GM21515 (cell line): Measurements from ENCODE around the gene LAMA2.
"Not testable (repeated sequence)": the region's sequence is repeated elsewhere in the genome, so short reads cannot be mapped to it uniquely, and the experiment has no call there.

ENCODE experiments used
- ATAC-seq: cut with Tn5 transposase; IDR thresholded peaks from one replicate; pipeline ENCODE4 v1.9.1; 2021; ENCODE audit not compliant: unreplicated experiment

Gene LAMA2

DNA sequence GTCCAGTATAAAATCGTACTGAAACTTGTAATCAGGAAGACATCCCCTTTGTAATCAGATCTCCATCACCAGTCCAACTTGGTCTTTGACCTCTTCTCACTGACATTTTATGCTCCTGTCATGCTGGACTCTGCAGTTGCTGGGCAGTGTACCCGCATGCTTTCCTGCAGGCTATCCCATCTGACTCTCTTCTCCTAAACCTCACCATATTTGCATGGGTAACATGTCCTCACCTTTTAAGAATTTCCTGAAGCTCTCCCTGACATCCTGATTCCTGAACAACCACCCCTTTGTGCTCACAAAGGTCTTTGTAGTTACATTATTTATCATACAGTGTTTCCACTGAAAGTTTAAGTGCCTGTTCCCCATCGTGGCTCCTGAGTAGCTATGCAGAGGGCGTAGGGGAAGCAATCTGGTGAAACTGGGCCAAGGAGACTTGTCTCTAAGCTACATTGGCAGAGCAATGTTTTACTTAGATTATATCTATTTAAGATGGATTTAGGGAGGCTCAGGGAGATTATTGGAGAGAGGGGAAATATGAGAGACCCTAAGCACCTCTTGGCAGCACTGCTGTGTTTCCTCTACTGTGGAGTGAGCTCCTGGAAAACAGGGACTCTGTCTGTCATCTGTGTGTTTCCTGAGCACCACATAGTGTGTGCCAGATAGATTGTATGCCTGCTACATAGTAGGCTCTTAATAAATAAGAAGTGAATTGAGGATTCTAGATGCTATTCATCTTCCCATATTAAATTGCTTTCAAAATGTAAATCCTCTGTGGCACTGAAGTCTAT, 124.0 kb downstream of the LAMA2 start:
- ATAC-seq, result no peak

GRCh38 chr6:129007701-129008373, 124.9 kb downstream of the LAMA2 start:
- ATAC-seq, result no peak

GRCh38 chr6:129008591-129008990, 125.7 kb downstream of the LAMA2 start:
- no peak for ATAC-seq

- ATAC-seq, result no peak
Measured at GRCh38 chr6:129009851-129010250, 126.9 kb downstream of the LAMA2 start.

DNA sequence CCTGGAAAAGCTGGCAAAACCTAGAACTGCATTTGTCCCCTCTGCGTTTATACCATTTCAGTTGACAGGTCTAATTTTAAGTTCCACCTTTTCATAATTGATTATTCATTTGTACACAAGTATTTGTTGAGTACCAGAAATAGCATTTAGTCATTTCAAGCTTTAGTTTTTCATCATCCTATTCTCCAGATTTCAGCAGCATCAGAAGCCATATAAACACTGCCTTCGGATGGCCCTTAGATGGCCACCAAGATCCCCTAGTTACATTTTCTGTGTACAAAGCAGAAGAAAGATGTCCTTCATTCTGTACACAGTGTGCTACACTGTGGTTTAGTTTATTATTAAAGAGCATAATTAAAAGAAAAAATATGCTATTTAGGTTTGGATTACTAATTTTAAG, 131.4 kb downstream of the LAMA2 start:
- ATAC-seq, result no peak

DNA sequence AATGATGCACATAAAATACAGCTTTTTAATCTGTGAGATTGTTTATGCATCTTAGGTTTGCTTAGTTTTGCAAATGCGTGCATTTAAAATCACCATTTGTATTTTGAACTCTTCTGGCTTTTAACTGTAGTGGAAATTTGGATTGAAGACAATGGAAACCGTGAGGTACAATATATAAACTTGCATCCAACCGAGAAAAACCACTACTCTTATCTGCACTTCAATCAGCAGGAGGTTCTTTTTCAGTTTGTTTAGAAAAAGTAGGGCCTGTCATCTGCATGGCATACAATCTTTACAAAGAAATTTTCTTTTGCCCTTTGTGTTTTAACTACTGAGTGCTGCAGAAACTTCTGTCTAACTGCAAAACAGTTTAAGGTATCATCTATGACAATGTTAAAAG, 132.8 kb downstream of the LAMA2 start:
- ATAC-seq, result no peak

- no peak for ATAC-seq
Measured at GRCh38 chr6:129016844-129017243, 133.9 kb downstream of the LAMA2 start.

- ATAC-seq, result no peak
Measured at GRCh38 chr6:129022011-129022553, 139.1 kb downstream of the LAMA2 start.

- ATAC-seq, result no peak
Measured at GRCh38 chr6:129026601-129027000, 143.7 kb downstream of the LAMA2 start.

GRCh38 chr6:129029778-129030177, 146.8 kb downstream of the LAMA2 start:
- ATAC-seq, result no peak

DNA sequence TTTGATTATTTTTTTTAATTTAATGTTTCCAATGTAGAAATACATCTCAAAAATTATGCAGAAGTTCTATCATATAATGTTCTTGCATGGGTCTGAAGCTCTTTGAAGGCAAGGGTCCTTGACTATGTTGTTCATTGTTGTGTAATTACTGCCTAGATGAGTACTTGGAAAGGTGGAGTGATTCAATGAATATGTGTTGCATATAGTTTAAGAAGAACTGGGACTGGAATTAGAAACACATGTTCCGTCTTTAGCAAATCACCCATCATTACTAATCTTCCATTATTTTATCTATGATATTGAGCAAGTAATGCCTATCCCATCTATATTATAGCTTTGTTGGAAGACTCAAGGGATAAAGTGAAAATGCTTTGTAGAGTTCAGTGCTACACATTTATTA, 147.3 kb downstream of the LAMA2 start:
- no peak for ATAC-seq

- ATAC-seq, result no peak
Measured at GRCh38 chr6:129031051-129031599, 148.2 kb downstream of the LAMA2 start.

DNA sequence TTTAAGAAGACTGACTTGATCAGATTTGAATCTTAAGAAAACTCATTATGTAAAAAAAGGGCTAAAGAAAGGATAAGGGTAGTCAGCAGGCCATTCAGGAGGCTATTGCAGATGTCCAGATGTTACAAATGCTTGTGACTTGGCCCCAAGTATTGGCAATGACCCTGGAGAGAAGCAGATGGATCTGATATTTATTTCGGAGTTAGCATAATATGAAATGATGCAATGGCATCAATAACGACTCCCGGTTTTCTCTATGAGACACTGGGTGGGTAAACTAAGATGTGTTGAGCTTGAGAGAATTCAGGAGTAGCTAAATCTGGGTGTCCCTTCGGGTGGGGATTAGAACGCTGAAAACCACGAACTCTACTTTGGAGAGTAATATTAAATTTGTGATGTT, 149.7 kb downstream of the LAMA2 start:
- no peak for ATAC-seq

GRCh38 chr6:129033180-129033579, 150.2 kb downstream of the LAMA2 start:
- no peak for ATAC-seq

DNA sequence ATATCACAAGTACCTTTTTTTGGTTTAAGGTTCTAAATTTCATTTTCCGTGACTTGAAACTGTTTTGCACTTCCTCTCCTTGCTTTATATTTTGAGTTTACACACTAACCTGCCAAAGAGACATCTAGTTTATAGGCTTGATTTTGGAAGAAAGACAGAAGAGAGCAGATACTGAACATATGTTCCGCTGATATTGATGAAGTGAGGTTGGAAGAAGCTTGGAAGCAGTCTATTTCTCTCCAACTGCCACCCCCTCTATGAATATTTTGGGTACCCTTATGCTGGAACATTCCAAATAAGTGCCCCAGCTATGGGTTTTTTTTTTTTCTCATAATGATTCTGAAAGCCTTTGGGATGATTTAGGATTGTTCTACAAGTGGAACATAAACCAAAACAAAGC, 150.6 kb downstream of the LAMA2 start:
- no peak for ATAC-seq

DNA sequence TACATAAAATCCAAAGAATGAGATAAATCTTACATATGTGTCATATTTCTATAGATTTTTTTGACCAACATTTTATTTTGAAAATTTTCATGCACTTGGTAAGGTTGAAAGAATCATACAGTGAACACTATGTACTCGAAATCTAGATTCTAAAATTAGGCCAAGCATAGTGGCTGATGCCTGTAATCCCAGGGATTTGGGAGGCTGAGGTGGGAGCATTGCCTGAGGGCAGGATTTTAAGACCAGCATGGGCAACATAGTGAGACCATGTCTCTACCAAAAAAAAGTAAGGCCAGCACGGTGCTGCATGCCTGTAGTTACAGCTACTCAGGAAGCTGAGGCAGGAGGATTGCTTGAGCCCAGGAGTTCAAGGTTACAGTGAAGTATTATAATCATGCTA, 158.6 kb downstream of the LAMA2 start:
- no peak for ATAC-seq

- no peak for ATAC-seq
Measured at GRCh38 chr6:129046526-129046925, 163.6 kb downstream of the LAMA2 start.

DNA sequence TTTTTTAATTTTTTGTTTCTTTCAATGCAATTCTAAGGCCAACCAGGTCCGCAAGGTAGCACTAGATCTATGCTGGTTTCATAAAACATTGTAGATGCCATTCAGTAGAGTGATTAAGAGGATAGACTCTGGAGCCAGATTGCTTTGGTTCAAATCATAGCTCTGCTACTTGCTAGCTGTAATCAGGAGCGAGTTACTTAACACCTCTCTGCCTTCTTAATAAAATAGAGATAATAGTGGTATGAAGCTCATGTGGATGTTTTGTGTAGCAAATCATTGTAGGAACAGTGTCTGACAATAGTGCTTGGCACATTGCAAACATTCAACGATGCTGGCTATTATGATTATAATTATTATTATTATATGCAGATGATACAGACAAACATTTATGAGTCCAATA, 164.9 kb downstream of the LAMA2 start:
- no peak for ATAC-seq

GRCh38 chr6:129050086-129050485, 167.1 kb downstream of the LAMA2 start:
- ATAC-seq, result no peak

DNA sequence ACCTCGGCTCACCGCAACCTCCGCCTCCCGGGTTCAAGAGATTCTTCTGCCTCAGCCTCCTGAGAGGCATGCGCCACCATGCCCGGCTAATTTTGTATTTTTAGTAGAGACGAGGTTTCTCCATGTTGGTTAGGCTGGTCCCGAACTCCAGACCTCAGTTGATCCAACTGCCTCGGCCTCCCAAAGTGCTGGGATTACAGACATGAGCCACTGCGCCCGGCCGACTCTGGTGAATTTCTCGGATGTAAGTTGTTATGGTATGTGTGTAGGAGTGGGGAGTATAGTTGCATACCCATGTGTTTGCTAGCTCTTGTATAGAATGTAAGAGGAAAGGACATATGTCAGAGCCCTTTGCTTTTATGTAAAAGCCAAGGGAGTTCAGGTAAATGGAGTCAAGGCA, 170.2 kb downstream of the LAMA2 start:
- ATAC-seq, result not testable (repeated sequence)

DNA sequence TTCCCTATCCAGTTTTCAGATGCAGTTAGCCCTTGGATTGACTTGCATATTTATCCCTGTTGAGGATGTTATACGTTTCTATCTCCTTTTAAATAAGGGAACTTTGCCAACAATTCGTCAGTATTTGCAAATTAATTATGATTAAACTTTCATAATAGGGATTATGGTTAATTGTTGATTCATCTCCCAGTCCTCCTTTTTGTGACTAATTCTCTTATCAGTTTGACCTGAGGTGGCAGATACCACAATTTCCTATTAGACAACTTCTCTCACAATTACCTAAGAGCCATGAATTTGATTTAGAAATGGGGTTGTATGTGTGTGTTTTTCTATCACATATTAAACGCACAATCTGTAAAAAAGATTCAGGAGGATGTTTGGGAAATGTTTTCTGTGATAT, 172.9 kb downstream of the LAMA2 start:
- ATAC-seq, result no peak

GRCh38 chr6:129059650-129060049, 176.7 kb downstream of the LAMA2 start:
- ATAC-seq, result no peak
